HTERT RPE-1 (cell line): ENCODE measurements around the gene ZBTB8B.
"Not testable (repeated sequence)": the region's sequence is repeated elsewhere in the genome, so short reads cannot be mapped to it uniquely, and the experiment has no call there.

ENCODE experiments used
- in situ Hi-C: fragments of 300-500 bp; cut with MboI; formaldehyde crosslinking; loops from 4 replicates; pipeline ENCODE4 v1.14.3; 2020; ENCODE audit warnings: low sequenced_read_pairs

Gene ZBTB8B

DNA sequence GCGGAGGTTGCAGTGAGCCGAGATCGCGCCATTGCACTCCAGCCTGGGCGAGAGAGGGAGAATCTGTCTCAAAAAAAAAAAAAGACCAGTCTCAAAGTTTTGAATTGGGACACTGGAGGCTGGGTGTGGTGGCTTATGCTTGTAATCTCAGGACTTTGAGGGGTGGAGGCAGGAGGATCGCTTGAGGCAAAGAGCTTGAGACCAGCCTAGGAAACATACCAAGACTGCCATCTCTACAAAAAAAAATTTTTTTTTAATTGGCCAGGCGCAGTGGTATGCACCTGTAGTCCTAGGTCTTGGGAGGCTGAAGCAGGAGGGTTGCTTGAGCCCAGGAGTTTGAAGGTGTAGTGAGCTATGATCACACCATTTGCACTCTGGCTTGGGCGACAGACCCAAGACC lies 3.9 kb downstream of the ZBTB8B start:
- in situ Hi-C loops, result no loop called here

DNA sequence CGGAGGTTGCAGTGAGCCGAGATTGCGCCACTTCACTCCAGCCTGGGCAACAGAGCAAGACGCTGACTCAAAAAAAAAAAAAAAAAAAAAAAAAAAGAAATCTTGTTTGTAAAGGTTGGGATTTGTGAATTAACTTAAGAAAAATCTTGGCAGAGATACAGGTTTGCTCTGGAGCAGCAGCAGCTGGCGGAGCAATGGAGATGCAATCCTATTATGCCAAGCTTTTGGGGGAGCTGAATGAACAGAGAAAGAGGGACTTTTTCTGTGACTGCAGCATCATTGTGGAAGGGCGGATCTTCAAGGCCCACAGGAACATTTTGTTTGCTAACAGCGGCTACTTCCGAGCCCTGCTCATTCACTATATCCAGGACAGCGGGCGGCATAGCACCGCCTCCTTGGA lies 5.6 kb downstream of the ZBTB8B start:
- in situ Hi-C loops, result no loop called here

DNA sequence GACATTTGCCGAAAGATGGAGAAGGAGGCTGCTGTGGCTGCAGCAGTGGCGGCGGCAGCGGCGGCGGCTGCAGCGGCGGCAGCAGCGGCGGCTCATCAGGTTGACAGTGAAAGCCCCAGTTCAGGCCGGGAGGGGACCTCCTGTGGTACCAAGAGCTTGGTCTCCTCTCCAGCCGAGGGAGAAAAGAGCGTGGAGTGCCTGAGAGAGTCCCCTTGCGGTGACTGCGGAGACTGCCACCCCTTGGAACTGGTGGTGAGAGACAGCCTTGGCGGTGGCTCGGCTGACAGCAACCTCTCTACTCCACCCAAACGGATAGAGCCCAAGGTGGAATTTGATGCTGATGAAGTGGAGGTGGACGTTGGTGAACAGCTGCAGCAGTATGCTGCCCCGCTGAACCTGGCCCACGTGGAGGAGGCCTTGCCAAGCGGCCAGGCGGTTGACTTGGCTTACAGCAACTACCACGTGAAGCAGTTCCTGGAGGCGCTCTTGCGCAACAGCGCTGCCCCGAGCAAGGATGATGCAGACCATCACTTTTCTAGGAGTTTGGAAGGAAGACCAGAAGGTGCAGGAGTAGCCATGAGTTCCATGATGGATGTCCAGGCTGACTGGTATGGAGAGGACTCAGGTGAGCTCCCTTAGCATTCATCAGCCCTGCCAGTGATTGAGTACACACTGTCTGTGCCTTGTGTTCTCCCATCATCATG lies 6.3 kb downstream of the ZBTB8B start:
- in situ Hi-C loops, result no loop called here

DNA sequence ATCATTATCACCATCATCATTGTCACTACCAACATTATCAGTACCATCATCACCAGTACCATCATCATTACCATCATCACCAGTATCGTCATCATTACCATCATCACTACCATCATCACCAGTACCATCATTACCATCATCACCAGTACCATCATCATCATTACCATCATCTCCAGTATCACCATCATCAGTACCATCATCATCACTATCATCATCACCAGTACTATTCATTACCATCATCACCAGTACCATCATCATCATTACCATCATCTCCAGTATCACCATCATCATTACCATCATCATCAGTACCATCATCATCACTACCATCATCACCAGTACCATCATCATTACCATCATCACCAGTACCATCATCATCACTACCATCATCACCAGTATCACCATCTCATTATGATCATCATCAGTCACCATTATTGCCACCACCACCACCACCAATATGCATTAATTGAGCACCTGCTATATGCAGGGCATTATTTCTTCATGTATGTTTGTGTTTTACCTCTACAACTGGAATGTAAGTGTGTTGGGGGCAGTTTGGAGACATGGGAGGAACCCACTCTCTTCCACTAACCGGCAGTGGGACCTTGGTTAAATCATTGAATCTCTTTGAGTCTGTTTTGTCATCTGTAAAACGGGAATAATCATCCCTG lies 7.0 kb downstream of the ZBTB8B start:
- in situ Hi-C loops, result no loop called here

DNA sequence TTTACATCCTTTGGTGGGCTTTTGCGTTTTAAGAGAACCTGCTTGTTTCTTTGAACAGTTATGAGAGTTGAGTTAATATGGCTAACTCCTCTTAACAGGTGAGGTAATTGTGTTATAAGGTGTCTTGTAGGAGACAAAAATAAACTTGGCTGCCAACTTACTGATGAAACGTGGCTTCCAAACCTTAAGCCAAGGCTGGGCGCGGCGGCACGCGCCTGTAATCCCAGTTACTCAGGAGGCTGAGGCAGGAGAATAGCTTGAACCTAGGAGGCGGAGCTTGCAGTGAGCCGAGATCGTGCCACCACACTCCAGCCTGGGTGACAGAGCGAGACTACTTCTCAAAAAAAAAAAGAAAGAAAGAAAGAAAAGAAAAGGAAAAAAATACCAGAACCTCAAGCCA lies 8.1 kb downstream of the ZBTB8B start:
- in situ Hi-C loops, result not testable (repeated sequence)

DNA sequence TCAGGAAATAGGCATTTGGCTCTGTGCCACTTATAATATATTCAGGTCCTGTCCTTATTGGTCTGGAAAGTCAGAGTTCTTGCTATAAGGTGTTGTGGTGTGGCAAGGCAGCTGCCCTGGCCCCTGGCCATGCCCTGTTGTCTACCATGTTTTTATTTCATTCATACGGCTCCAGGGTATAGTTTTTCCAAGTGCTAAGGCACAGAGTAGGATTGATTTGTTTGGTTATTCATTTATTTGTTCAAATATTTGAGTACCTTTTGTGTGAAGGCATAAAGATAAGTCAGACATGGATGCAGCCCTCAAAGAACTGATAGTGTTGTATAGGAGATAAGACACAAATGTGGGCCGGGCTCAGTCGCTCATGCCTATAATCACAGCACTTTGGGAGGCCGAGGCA lies 10.1 kb downstream of the ZBTB8B start:
- in situ Hi-C loops, result no loop called here

DNA sequence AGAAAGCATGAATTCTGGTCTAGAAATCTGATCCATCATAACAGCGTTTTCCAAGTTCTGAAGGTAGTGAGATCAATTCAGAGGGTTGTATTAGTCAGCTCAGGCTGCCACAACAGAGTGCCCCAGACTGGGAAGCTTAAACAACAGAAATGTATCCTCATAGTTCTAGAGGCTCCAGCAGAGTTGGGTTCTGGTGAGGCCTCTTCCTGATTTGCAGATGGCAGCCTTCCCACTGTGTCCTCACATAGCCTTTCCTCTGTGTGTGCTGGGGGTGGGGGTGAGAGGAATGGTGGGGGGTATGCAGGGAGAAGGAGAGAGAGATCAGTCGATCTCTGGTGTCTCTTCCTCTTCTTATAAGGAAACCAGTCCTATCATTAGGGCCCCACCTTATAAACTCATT lies 15.1 kb downstream of the ZBTB8B start:
- in situ Hi-C loops, result no loop called here

DNA sequence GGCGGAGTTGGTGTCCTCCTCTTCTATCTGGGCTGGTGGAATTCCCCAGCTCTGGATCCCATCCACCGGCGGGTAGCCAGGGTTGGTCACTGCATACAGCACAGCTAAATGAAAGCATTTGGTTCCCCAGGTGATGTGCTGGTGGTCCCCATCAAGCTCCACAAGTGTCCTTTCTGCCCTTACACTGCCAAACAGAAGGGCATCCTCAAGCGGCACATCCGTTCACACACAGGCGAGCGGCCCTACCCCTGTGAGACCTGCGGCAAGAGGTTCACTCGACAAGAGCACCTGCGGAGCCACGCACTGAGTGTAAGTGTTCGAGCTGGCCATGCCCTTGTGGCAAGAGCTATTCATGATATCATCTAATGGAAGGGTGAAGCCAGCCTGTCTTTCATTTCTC lies 15.9 kb downstream of the ZBTB8B start:
- in situ Hi-C loops, result no loop called here

DNA sequence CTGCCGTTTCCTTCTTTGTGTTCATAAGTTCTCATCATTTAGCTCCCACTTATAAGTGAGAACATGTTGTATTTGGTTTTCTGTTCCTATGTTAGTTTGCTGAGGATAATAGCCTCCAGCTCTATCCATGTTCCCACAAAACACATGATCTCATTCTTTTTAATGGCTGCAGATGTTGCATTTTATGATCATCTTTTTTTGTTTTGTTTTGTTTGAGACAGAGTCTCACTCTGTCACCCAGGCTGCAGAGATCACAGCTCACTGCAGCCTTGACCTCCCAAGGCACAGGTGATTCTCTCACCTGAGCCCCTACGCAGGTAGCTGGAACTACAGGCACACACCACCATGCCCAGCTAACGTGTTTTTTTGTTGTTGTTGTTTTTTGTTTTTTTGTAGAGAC lies 16.9 kb downstream of the ZBTB8B start:
- in situ Hi-C loops, result not testable (repeated sequence)

DNA sequence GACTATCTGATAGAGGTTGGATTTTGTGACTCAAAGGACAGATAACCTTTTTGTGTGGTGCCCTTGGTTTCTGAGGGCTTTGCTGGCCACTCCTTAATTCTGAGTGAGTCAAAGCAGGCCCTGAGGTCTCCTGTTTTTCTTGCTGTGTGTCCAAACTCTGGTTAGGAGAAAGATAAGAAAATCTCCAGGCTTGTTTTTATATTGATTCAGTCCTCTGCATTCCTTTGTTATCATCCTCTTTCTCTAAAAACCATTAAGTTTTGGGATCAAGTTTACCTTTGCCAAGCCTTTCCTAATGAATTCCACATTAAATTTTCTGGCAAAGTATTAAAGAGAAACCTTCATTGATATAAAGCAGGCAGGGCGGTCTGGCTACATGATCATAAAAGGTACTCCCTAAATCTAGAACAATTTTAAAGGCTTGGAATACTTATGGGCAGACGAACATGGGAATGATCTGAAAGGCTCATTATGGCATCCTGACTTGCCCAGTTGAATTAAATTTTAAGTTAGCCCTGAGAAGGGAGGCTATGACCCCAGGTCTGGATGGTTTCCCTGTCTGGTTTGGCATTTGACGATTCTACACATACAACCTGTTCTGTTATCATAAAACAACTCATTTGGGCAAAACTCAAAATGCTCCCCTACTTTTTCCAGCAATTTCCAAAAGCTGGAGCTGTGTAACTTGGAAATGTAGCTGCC lies 20.8 kb downstream of the ZBTB8B start:
- in situ Hi-C loops, result no loop called here

DNA sequence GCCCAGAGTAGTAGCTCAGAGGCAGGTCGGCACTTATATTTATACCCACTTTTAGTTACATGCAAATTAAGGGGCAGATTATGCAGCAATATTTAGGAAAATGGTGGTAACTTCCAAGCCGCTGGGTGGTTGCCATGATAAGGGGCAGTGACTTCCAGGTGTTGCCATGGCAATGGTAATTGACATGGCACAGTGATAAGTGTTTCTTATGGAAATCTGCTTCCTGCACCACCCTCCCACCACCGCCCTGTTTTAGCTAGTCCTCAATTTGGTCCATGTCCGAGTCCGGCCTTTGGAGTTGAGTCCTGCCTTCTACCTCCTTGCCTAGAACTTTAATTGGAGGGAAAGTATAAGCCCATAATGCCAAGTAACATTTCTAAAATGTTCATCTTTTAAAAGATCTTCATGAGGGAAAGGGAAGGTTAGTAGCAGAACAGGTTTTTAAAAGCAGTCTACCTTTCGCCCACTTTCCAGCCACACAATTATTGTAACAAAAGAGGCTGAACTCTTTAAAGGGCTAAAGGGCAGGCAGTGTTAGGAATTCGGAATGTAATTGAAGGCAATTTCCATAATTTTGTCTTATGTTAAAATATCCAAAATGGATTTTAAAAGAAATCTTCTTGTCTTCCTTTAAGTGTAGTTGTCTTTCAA lies 21.7 kb downstream of the ZBTB8B start:
- in situ Hi-C loops, result no loop called here

DNA sequence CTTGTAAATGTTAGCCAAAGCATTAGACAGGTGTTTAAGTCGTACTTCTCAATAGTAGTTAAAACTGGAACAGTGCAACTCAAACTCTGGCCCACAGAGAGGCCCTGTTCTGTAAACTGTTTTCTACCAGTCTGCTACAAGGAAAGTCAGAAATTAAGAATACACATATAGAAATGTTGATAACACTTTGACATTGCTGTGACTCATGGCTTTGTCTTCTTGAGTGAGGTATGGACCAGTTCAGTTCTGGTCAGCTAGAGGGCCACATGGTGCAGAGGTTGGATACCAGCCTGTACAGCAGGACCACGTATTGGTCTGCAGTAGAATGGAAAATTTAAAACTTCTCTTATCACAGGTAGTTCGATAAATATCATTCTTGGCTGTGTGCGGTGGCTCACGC lies 22.3 kb downstream of the ZBTB8B start:
- in situ Hi-C loops, result no loop called here

DNA sequence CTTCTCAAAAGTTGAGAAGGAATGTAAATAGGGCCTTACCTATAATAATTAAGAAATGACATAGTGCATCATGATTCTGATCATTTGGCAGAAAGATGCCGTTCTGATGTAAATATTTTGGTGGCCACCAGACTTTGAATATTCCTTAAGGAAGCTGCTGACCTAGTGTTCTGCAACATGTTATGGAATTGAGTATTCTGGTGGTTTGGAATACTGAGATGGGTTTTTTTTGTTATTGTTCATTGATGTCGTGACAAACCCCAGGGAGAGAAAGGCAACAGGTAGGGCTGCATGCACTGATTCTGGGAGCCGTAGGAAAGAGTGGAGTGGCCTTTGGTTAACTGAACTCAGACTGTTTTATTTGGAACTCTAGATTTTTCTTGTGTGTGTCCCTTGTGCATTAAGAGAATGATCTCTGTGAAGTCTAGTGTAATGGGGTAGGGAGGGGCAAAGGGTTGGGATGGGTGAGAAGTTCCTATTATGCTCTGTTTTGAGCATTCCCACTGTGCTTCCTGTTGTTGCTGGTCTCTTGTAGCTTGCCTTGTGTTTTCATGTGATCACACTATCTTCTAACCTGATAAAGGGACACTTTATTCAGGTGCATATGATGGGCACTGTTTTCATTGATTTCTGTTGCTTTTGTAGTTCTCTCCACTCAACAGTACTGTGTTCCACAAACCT lies 25.0 kb downstream of the ZBTB8B start:
- in situ Hi-C loops, result no loop called here

DNA sequence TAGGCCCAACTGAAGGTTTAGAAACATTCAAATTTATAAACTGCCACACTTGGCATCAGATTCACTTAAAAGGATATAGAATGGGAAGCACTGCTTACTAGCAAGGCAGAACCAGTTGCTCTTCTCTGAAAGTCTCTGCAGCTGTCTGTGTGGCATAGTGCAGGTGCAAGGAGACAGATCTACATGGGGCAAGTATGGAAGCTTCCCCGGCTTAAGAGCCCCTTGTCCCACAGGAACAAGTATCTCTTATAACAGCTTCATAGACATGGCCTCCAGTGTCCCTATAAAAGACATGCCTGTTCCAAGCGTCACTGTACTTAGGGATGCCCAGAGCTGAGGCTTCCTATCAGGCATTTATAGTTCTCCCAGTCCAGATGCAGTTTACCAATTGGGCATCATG lies 26.5 kb downstream of the ZBTB8B start:
- in situ Hi-C loops, result no loop called here

DNA sequence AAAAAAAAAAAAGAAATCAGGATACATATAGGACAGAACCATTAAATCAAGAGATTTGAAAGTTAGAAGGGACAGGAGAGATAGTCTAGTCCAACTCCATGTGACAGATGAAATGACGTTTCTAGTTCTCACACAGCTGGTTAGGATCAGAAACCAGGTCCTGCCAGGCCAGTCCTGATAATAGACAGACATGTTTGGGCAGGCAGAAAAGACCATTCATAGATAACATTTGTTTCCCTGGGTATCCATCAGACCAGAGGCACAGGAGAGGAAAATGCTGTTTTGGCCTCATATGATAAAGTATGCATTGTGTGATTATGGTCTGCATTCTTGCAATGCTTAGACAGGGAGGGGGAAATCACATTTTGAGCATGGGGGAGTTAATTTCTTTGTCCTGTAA lies 29.3 kb downstream of the ZBTB8B start:
- in situ Hi-C loops, result no loop called here

DNA sequence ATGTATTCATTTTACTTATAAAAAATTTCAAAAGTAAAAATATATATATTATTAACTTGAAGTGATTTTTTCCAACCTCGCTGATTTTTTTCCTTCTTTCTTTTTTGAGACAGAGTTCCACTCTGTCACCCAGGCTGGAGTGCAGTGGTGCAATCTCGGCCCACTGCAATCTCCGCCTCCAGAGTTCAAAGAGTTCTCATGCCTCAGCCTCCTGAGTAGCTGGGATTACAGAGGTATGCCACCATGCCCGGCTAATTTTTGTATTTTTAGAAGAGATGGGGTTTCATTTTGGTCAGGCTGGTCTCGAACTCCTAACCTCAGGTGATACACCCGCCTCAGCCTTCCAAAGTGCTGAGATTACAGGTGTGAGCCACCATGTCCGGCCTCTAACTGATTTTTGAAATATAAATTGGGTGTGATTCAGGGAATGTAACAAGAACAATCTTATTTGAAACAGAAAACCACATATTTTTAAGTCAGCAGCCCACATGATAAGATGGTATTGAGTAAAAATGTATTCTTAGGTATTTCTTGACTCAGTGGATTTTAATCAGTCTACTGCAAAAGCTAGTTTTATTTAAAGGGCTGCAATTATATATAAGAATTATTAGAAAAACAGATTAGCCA lies 30.0 kb downstream of the ZBTB8B start:
- in situ Hi-C loops, result no loop called here

DNA sequence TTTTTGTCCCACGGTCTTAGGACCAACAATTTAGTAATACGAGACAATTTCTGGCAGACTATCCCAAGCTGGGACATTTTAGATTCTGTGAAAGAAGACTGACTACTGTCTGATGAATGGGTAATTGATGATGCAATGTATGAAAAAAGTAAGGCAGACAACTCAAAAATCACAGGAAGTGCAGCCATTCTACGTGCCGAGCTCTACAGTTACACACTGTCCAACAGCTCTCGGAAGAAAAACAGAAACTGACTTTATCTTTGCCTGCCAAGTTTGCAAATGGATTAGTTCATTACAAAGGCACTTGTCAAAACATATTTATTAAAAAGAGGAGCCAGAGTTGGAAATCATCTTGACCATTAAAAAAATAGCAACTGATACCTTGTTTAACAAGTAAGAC lies 31.3 kb downstream of the ZBTB8B start:
- in situ Hi-C loops, result no loop called here

DNA sequence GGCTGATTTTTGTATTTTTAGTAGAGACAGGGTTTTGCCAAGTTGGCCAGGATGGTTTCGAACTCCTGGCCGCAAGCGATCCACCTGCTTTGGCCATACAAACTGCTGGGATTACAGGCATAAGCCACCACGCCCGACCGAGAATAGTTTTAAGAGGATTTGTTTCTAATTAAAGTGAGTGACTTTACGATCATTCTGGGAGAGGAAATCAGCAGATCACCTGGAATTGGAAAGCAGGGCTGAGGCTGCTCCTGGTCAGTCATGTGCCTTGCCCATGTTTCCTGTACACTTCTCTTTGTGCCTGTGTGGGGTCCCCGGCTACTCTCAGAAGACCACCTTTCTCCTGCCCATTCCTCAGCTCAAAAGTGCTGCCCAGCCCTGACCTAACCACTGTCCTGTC lies 33.9 kb downstream of the ZBTB8B start:
- in situ Hi-C loops, result no loop called here

DNA sequence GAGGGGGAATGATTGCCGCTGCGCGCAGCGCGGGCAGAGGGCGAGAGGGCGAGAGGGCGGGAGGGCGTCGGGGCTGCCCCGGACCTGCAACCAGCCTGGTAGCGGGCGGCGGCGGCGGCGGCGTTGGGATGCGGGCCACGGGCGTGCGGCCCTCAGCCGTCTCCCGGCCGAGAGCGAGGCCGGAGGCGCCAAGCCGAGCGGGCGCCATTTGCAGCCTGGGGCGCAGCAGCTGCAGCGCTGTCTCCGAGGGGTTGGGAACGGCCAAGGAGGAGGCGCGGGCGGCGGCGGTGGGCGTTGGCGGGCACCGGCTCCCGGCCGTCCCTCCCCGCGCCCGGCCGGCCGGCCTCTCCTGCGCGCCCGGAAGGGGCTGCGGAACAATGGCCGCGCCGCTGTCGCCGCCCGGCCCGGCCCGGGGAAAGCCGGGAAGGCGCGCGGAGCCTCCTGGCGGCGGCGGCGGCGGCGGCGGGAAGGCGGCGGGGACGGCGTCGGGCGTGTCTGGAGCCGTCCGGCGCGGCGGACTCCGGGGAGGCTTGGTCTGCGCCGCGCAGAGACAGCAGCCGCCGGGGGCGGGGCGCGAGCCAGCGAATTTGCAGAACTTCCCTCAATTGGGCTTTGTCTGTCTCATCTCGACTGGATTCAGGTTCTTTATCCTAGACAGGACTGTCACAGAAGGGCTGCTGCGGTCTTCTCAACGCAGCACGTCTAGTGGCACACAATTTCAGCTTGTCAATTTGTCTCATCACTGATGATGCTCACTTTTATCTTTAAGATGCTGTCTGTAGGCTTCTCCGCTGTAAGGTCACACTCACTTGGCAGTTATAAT lies 35.7 kb downstream of the ZBTB8B start:
- in situ Hi-C loops, result no loop called here

DNA sequence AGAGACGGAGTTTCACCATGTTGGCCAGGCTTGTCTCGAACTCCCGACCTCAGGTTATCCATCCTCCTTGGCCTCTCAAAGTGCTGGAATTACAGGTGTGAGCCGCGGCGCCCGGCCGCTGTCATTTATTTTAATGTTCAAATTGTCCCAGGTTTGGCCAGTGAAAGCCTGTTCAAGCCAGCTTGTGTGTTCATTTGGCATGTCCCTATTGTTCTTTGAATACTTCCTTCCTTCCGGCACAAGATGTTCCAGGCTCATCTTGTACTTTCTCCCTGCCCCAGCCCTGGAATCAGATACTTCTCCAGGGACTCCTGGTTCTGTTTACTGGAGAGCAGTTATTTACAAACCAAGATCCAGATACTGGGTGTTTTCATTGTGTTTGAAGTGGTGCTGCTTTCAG lies 37.0 kb downstream of the ZBTB8B start:
- in situ Hi-C loops, result no loop called here
